SK-N-MC (cell line): ENCODE results near the gene RHOBTB1.

ENCODE experiments used
- DNase-seq: peaks from one replicate; pipeline ENCODE4 v3.0.0-alpha.2; 2011; ENCODE audit warnings: low read depth, low spot score
- H3K27ac ChIP-seq: fragments of 200-600 bp; sonication (generic); 2 replicates; pipeline ENCODE4 v1.5.1; 2016; ENCODE audit warnings: mixed run types
- H3K36me3 ChIP-seq: fragments of 200-600 bp; sonication (generic); 2 replicates; pipeline ENCODE4 v1.6.1; 2017; ENCODE audit warnings: antibody characterized with exemption, low read length, mixed read lengths; ENCODE audit not compliant: insufficient read depth
- H3K4me3 ChIP-seq: fragments of 200-600 bp; sonication (generic); 2 replicates; pipeline ENCODE4 v1.5.1; 2016
- H3K9ac ChIP-seq: fragments of 200-600 bp; sonication (generic); 2 replicates; pipeline ENCODE4 v1.8.0; 2017; ENCODE audit warnings: mixed run types, mixed read lengths; ENCODE audit not compliant: insufficient read length
- H3K9me3 ChIP-seq: fragments of 200-600 bp; sonication (generic); 2 replicates; pipeline ENCODE4 v1.6.1; 2017; ENCODE audit warnings: low read depth, mild to moderate bottlenecking, antibody characterized with exemption, low read length, moderate library complexity, mixed read lengths
- EZH2 ChIP-seq: fragments of 200-600 bp; sonication (generic); IDR thresholded peaks from one replicate; pipeline ENCODE4 v1.6.1; 2017; ENCODE audit warnings: antibody characterized with exemption
- FOXP2 ChIP-seq: optimal IDR thresholded peaks from 2 replicates; pipeline ENCODE3; 2011; ENCODE audit warnings: mild to moderate bottlenecking, moderate library complexity; ENCODE audit not compliant: insufficient read depth; ENCODE audit errors: extremely low read length, control extremely low read depth
- POLR2AphosphoS5 ChIP-seq: IDR thresholded peaks from 2 replicates; pipeline ENCODE4 v1.6.1; 2012; ENCODE audit warnings: mild to moderate bottlenecking, low read depth, low read length, borderline replicate concordance

RHOBTB1 gene

GRCh38 chr10:60960031-60960430, 16.0 kb upstream of the RHOBTB1 start:
- Histone ChIP-seq H3K36me3 (no peaks in the 10 kb centered on the region), H3K9me3 (no peaks in the 10 kb centered on the region), H3K27ac (no peak overlapping the region), H3K4me3 (no peak overlapping the region), H3K9ac (no peak overlapping the region)
- DNase-seq = no peak
- TF ChIP-seq FOXP2 (no peak), POLR2AphosphoS5 (no peak), EZH2 (no peak)

GRCh38 chr10:60958892-60959601, 15.1 kb upstream of the RHOBTB1 start:
- no peak overlapping the region for H3K4me3 ChIP-seq
- no peaks in the 10 kb centered on the region for H3K36me3 ChIP-seq
- TF ChIP-seq EZH2 = no peak
- TF ChIP-seq POLR2AphosphoS5 = no peak
- no peak for TF ChIP-seq FOXP2
- no peaks in the 10 kb centered on the region for H3K9me3 ChIP-seq
- no peak for DNase-seq
- H3K9ac ChIP-seq = no peak overlapping the region
- no peak overlapping the region for H3K27ac ChIP-seq

- no peak overlapping the region for H3K27ac ChIP-seq
- DNase-seq = no peak
- no peak overlapping the region for H3K4me3 ChIP-seq
- H3K36me3 ChIP-seq = no peaks in the 10 kb centered on the region
- no peaks in the 10 kb centered on the region for H3K9me3 ChIP-seq
- no peak for TF ChIP-seq EZH2
- TF ChIP-seq POLR2AphosphoS5 = no peak
- TF ChIP-seq FOXP2 = no peak
- no peak overlapping the region for H3K9ac ChIP-seq
These were observed 13.8 kb upstream of the RHOBTB1 start for GRCh38 chr10:60957667-60958221.

GRCh38 chr10:60955957-60956425, 12.0 kb upstream of the RHOBTB1 start:
- Histone ChIP-seq H3K4me3 (no peak overlapping the region), H3K36me3 (no peaks in the 10 kb centered on the region), H3K9ac (no peak overlapping the region), H3K27ac (no peak overlapping the region), H3K9me3 (no peaks in the 10 kb centered on the region)
- TF ChIP-seq FOXP2 = no peak
- no peak for TF ChIP-seq EZH2
- no peak for TF ChIP-seq POLR2AphosphoS5
- DNase-seq = no peak

DNA sequence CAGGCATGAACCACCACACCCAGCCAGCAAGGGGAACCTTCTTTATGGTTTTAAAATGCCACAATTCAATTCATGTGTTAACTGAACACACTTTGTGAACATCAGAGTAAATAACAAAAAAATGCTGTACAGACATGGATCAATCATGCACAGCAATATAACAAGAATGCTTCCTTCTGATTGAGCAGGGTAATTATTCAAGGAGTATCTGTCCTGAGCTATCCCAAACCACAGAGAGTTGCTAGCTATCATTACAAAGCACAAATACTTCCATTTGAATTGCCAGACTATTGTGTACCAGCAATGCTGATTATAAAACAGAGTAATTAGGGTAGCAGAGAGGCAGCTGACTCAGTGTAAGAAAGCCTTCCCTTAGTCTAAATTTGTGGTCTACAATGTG, 11.3 kb upstream of the RHOBTB1 start:
- no peaks in the 10 kb centered on the region for H3K9me3 ChIP-seq
- no peaks in the 10 kb centered on the region for H3K36me3 ChIP-seq
- no peak overlapping the region for H3K27ac ChIP-seq
- no peak for DNase-seq
- no peak overlapping the region for H3K4me3 ChIP-seq
- no peak overlapping the region for H3K9ac ChIP-seq
- TF ChIP-seq POLR2AphosphoS5 (no peak), EZH2 (no peak), FOXP2 (no peak)

DNA sequence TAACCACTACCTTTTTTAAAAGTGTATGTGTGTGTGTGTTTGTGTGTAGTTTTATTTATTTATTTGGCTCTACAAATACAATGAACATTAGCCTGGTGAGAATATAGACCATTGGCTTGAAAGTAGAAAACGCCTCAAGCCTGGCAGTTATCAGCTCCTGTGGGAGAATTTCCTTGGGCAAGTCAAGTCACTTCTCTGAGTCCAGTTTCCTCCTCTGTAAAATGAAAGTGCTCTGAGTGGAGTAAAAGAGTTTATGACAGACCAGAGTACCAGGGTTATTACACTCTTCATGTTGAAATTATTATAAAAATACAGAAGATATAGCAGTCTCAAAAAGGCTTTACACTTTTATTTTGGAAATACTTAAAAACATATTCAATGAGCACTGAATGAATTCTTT, 10.1 kb upstream of the RHOBTB1 start:
- DNase-seq = no peak
- Histone ChIP-seq H3K9ac (no peak overlapping the region), H3K27ac (no peak overlapping the region), H3K36me3 (no peaks in the 10 kb centered on the region), H3K4me3 (no peak overlapping the region), H3K9me3 (no peaks in the 10 kb centered on the region)
- TF ChIP-seq FOXP2 (no peak), EZH2 (no peak), POLR2AphosphoS5 (no peak)

DNA sequence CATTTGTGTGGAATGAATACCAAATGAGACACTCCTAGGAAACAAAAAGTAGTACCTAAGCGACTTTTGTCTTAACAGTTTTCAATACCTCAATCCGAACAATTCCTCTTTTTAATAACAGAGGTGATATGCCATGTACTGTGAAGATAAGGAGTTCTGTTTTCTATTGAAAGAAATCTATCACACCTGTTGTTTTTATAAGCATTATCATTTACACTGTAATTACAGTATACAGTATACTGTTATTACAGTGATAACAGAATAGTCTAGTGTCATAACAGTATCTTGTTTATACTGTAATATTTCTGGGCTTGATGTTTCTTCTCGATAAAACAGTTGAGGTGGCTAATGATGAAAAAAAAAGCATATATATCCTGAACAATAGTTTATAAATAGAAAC, 9.4 kb upstream of the RHOBTB1 start:
- Histone ChIP-seq H3K4me3 (no peak overlapping the region), H3K27ac (no peak overlapping the region), H3K36me3 (no peaks in the 10 kb centered on the region), H3K9ac (no peak overlapping the region), H3K9me3 (no peaks in the 10 kb centered on the region)
- DNase-seq = no peak
- TF ChIP-seq EZH2 (no peak), FOXP2 (no peak), POLR2AphosphoS5 (no peak)

GRCh38 chr10:60952846-60953220, 8.8 kb upstream of the RHOBTB1 start:
- TF ChIP-seq POLR2AphosphoS5 (no peak), EZH2 (no peak), FOXP2 (no peak)
- no peak overlapping the region for H3K4me3 ChIP-seq
- H3K36me3 ChIP-seq = no peaks in the 10 kb centered on the region
- DNase-seq = no peak
- no peak overlapping the region for H3K9ac ChIP-seq
- H3K27ac ChIP-seq = no peak overlapping the region
- no peaks in the 10 kb centered on the region for H3K9me3 ChIP-seq
